ENCODE results near the gene SMARCAL1.

The SMARCAL1 gene

GRCh38 chr2:216504376-216504762 lies 92.1 kb downstream of the SMARCAL1 start:
- Histone ChIP-seq H3K4me1 (ENCODE audit: control insufficient read depth, insufficient read depth, low read length) (peaks cover 8% of the 10 kb centered on the region; the same call in 1 of the 2 replicates), H3K36me3 (ENCODE audit: control insufficient read depth in 2 of 2, insufficient read depth in 1 of 2, low read length in 2 of 2) (peaks cover 59 to 79% of the 10 kb centered on the region in 2 experiments), H3K27ac (ENCODE audit: extremely low read depth, low read depth, low read length) (no peak overlapping the region), H3K4me3 (ENCODE audit: low read depth, low read length) (no peak overlapping the region), H3K9me3 (ENCODE audit: control insufficient read depth, insufficient read depth, low read depth, low read length) (no peaks in the 10 kb centered on the region)
- POLR2A ChIA-PET = interaction anchor here (0.7 kb wide), 1 partner anchor 140 kb away, joined by 4 read pairs; no protein-coding TSS in a partner anchor
- TF ChIP-seq ZBTB26 (tag by site-specific recombination; optimal IDR thresholded peaks at IDR 0.05) (no peak), ZNF2 (tag by site-specific recombination; IDR thresholded peaks at IDR 0.05) (no peak), FEZF1 (tag by site-specific recombination; IDR thresholded peaks at IDR 0.05) (no peak), SP2 (tag by site-specific recombination; IDR thresholded peaks at IDR 0.05) (no peak), EGR2 (tag by site-specific recombination; IDR thresholded peaks at IDR 0.05; ENCODE audit: low read depth) (no peak), WT1 (tag by site-specific recombination; IDR thresholded peaks at IDR 0.05) (no peak), MZF1 (tag by site-specific recombination; IDR thresholded peaks at IDR 0.05; ENCODE audit: borderline replicate concordance) (no peak), ZNF280C (tag by site-specific recombination; IDR thresholded peaks at IDR 0.05) (no peak)
- CTCF ChIA-PET = interaction anchor here (1.0 kb wide), 1 partner anchor 8 kb away, joined by 3 read pairs; no protein-coding TSS in a partner anchor

GRCh38 chr2:216505133-216506106 lies 93.1 kb downstream of the SMARCAL1 start:
- no peak overlapping the region for H3K4me3 ChIP-seq (ENCODE audit: low read depth, low read length)
- CTCF ChIA-PET = interaction anchor here (2.7 kb wide), 1 partner anchor 11 kb away, joined by 12 read pairs; no protein-coding TSS in a partner anchor
- H3K36me3 ChIP-seq (ENCODE audit: control insufficient read depth in 2 of 2, insufficient read depth in 1 of 2, low read length in 2 of 2) = peaks cover 51 to 69% of the 10 kb centered on the region in 2 experiments
- no peaks in the 10 kb centered on the region for H3K9me3 ChIP-seq (ENCODE audit: control insufficient read depth, insufficient read depth, low read depth, low read length)
- TF ChIP-seq ZNF184 (tag by site-specific recombination; IDR thresholded peaks at IDR 0.05) (peak; percentile 95), EGR2 (tag by site-specific recombination; IDR thresholded peaks at IDR 0.05; ENCODE audit: low read depth) (0 out of 2 replicates have a peak, but pooled peaks have one; percentile 14), ZSCAN16 (tag by site-specific recombination; IDR thresholded peaks at IDR 0.05) (no peak)
- H3K27ac ChIP-seq (ENCODE audit: extremely low read depth, low read depth, low read length) = no peak overlapping the region
- H3K4me1 ChIP-seq (ENCODE audit: control insufficient read depth, insufficient read depth, low read length) = peaks cover 5% of the 10 kb centered on the region; the same call in 1 of the 2 replicates
- POLR2A ChIA-PET = interaction anchor here (0.7 to 1.6 kb wide), 2 partner anchors 7 to 141 kb away, joined by 4 to 12 read pairs; partner anchors contain the start of gene RPL37A

GRCh38 chr2:216507220-216508160 lies 95.2 kb downstream of the SMARCAL1 start:
- TF ChIP-seq REPIN1 (tag by site-specific recombination; IDR thresholded peaks at IDR 0.05; ENCODE audit: low read depth) (no peak), ZNF449 (tag by site-specific recombination; IDR thresholded peaks at IDR 0.05) (peak; percentile 83)
- H3K4me1 ChIP-seq (ENCODE audit: control insufficient read depth, insufficient read depth, low read length) = no peaks in the 10 kb centered on the region
- no peak overlapping the region for H3K27ac ChIP-seq (ENCODE audit: extremely low read depth, low read depth, low read length)
- no peaks in the 10 kb centered on the region for H3K9me3 ChIP-seq (ENCODE audit: control insufficient read depth, insufficient read depth, low read depth, low read length)
- H3K4me3 ChIP-seq (ENCODE audit: low read depth, low read length) = no peak overlapping the region
- CTCF ChIA-PET = interaction anchor here (0.6 to 2.7 kb wide), 6 partner anchors 9 to 1206 kb away, joined by 3 to 12 read pairs (median 4); no protein-coding TSS in a partner anchor
- H3K36me3 ChIP-seq (ENCODE audit: control insufficient read depth in 2 of 2, insufficient read depth in 1 of 2, low read length in 2 of 2) = peaks cover 32 to 48% of the 10 kb centered on the region in 2 experiments
- POLR2A ChIA-PET = interaction anchor here (0.6 to 3.5 kb wide), 5 partner anchors 9 to 415 kb away, joined by 3 to 12 read pairs (median 6); partner anchors contain the start of gene RPL37A

All from HEK293 (cell line).